RWPE1 (cell line): Measurements from ENCODE around the gene OR7D4.
"Not testable (repeated sequence)": the region's sequence is repeated elsewhere in the genome, so short reads cannot be mapped to it uniquely, and the experiment has no call there.

Source experiments
- CTCF ChIA-PET: fragments of 350-600 bp; sonication (Branson Sonifier 250); formaldehyde crosslinking; extraction: SDS; loops from one replicate; lab custom pipeline; 2021; lab: Yijun Ruan, JAX
- POLR2A ChIA-PET: fragments of 400-600 bp; formaldehyde crosslinking; extraction: SDS; loops from one replicate; lab custom pipeline; 2020; ENCODE audit warnings: antibody characterized with exemption; ENCODE audit not compliant: low non-redundant PET; lab: Yijun Ruan, JAX
- DNase-seq: peaks from one replicate; pipeline ENCODE4 v3.0.0; 2012; ENCODE audit warnings: low spot score
- H3K27ac ChIP-seq: fragments of 450-650 bp; 2 replicates; pipeline ENCODE4 v1.5.1; 2017
- CTCF ChIP-seq: fragments of 450-650 bp; conservative IDR thresholded peaks from 2 replicates; pipeline ENCODE4 v1.5.1; 2017; ENCODE audit warnings: low read depth, mild to moderate bottlenecking

Gene OR7D4

DNA sequence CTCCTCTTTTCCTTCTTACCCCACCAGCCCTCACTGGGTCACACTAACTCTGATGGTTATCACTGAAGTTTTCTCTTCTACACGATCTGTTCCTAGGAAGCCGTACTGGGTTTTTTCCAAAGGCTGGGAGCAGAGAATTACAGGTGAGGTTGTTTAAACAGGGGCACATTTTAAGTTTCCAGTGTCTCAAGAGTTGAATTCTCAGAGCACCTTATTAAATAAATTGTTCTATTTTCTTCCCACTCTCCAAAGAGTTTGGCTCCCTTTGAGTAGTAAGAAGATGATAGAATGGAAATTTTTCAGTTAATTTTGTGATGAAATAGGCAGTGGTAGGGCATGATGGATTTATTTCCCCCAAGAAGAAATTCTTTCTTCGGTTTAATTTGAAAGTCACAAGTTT, at the start of gene OR7D4:
TSS of gene OR7D4 (minus strand) at position 101 of the 400 bp plus-strand sequence. CDS start 4,752 bp downstream, outside the sequence.
- no peak within 1 kb of the TSS for H3K27ac ChIP-seq
- TF ChIP-seq CTCF: no peak
- POLR2A ChIA-PET: no interaction called here
- no peak for DNase-seq
- CTCF ChIA-PET: no interaction called here

DNA sequence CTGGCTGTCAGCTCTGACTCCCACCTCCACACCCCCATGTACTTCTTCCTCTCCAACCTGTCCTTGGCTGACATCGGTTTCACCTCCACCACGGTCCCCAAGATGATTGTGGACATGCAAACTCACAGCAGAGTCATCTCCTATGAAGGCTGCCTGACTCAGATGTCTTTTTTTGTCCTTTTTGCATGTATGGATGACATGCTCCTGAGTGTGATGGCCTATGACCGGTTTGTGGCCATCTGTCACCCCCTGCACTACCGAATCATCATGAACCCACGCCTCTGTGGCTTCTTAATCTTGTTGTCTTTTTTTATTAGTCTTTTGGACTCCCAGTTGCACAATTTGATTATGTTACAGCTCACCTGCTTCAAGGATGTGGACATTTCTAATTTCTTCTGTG, 31.8 kb upstream of the OR7D4 start:
- H3K27ac ChIP-seq: no peak overlapping the region
- no peak for TF ChIP-seq CTCF
- POLR2A ChIA-PET: no interaction called here
- DNase-seq: no peak
- CTCF ChIA-PET: no interaction called here

DNA sequence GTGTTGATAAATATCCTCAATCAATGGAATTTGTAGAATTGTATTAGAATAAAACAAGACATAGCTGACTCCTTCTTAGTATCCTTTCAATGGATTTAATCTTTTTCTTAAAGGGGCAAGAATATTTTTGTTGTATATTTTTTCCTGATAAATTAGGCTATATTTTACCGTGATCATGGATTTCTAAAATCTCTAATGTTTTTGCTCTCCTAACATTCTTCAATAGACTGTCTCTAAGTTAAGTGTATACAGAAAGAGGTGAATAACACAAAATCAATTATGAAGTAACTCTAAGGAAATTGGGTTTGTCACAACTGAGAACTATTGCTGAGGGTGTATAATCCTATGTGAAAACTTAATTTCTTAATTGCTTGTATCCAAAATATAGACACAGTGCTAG, 31.2 kb upstream of the OR7D4 start, which contains the start of gene OR7E24:
TSS of gene OR7E24 (plus strand) at position 301 of the 400 bp plus-strand sequence. CDS start 114 bp downstream, outside the sequence.
- CTCF ChIA-PET: no interaction called here
- DNase-seq: no peak
- no peak within 1 kb of the TSS for H3K27ac ChIP-seq
- TF ChIP-seq CTCF: no peak
- POLR2A ChIA-PET: no interaction called here

- ChIA-PET POLR2A (no interaction called here), CTCF (interaction anchor here (0.6 to 1.2 kb wide), 8 partner anchors 17 to 633 kb away, joined by 3 to 7 read pairs (median 6); partner anchors contain the start of gene ZNF121)
- TF ChIP-seq CTCF: peak; percentile 91
- H3K27ac ChIP-seq: no peak overlapping the region
- peak; percentile 37 for DNase-seq
Measured at GRCh38 chr19:9205501-9206113, 13.8 kb downstream of the OR7D4 start.

GRCh38 chr19:9198044-9198443, 21.3 kb downstream of the OR7D4 start:
- H3K27ac ChIP-seq, DNase-seq, POLR2A ChIA-PET, CTCF ChIA-PET: not testable (repeated sequence)

DNA sequence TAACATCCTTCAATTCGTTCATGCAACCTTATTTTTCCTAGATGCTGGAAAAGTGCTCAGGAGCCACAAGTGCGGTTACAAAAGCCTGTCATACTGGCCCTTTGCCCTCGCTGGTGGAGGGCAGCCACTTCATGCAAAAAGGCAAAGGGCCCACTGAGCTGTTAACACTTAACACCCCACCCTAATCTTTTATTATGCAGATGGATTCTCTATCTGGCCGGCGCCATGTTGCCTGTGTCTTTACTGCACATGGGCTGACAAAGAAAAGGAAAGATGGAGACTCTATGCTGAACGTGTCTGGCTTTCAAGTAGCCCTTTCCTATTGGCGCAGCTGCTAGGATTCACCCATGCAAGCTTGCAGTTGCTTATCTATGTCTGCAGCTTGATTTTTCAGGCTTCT, 29.9 kb downstream of the OR7D4 start:
- ChIA-PET CTCF (no interaction called here), POLR2A (no interaction called here)
- TF ChIP-seq CTCF: no peak
- no peak overlapping the region for H3K27ac ChIP-seq
- DNase-seq: no peak

- no peak overlapping the region for H3K27ac ChIP-seq
- no peak for TF ChIP-seq CTCF
- ChIA-PET CTCF (no interaction called here), POLR2A (no interaction called here)
- DNase-seq: no peak
Measured at GRCh38 chr19:9187191-9187590, 32.2 kb downstream of the OR7D4 start.
